Heart left ventricle (tissue), 16 donors: Measurements from ENCODE around the gene B3GLCT. TPM values are rescaled to one million over a fixed set of nuclear protein-coding genes. Genes with fewer than 3 reads are reported as not detected.

ENCODE experiments used
- ATAC-seq, 4 donors: fragments of 200-7000 bp; cut with Tn5 transposase; one replicate each; pipeline ENCODE4 v1.9.1; 2020 to 2022; ENCODE audit warnings: moderate library complexity in 4 of 4, mild to moderate bottlenecking in 3 of 4, moderate number of reproducible peaks in 1 of 4
- DNase-seq, 5 donors: peaks; one replicate each; pipeline ENCODE4 v3.0.0-alpha.2; 2020
- H3K27ac ChIP-seq, 12 donors: fragments of 200-600 bp; sonication (generic) in 4 of 12; one replicate each; pipeline versions ENCODE4 v1.5.0 to v1.8.0; 2016 to 2022; ENCODE audit warnings: mild to moderate bottlenecking in 2 of 12
- H3K27me3 ChIP-seq, 9 donors: fragments of 200-600 bp; sonication (generic) in 2 of 9; one replicate each; pipeline versions ENCODE4 v1.5.1 to v1.8.0; 2016 to 2022; ENCODE audit warnings: mild to moderate bottlenecking in 3 of 9
- H3K36me3 ChIP-seq, 9 donors: fragments of 200-600 bp; sonication (generic) in 2 of 9; one replicate each; pipeline versions ENCODE4 v1.5.0 to v1.8.0; 2018 to 2022; ENCODE audit warnings: mild to moderate bottlenecking in 2 of 9
- H3K4me1 ChIP-seq, 12 donors: fragments of 200-600 bp; sonication (generic) in 4 of 12; one replicate each; pipeline versions ENCODE4 v1.5.0 to v1.8.0; 2016 to 2022; ENCODE audit warnings: mild to moderate bottlenecking in 3 of 12
- H3K4me3 ChIP-seq, 12 donors: fragments of 200-600 bp; sonication (generic) in 4 of 12; one replicate each; pipeline versions ENCODE4 v1.5.0 to v1.8.0; 2017 to 2022; ENCODE audit warnings: mild to moderate bottlenecking in 9 of 12, moderate library complexity in 4 of 12
- H3K9me3 ChIP-seq, 12 donors: fragments of 200-600 bp; sonication (generic) in 4 of 12; one replicate each; pipeline versions ENCODE4 v1.5.0 to v1.8.0; 2016 to 2022; ENCODE audit warnings: mild to moderate bottlenecking in 1 of 12
- CTCF ChIP-seq, 12 donors: fragments of 200-600 bp; sonication (generic) in 4 of 12; IDR thresholded peaks; one replicate each; pipeline versions ENCODE4 v1.5.0 to v1.8.0; 2018 to 2022; ENCODE audit warnings: antibody characterized with exemption in 12 of 12, mild to moderate bottlenecking in 5 of 12
- POLR2A ChIP-seq, 2 donors: fragments of 450-650 bp; IDR thresholded peaks; one replicate each; pipeline ENCODE4 v1.6.1; 2017; ENCODE audit warnings: antibody characterized with exemption in 2 of 2, mild to moderate bottlenecking in 2 of 2, moderate library complexity in 2 of 2
- WGBS, 4 donors: extraction: QIAGEN DNeasy Blood & Tissue Kit in 2 of 4; methylation state at CpG; one replicate each; pipeline versions ENCODE4 v1.1.5 to v1.1.7; 2013 to 2018; 5-methylcytosine and 5-hydroxymethylcytosine counted together
- intact Hi-C, 10 donors: fragments of 100-400 bp; cut with DNase I; formaldehyde crosslinking; loops; one replicate each; pipeline versions ENCODE4 v1.11.1 to v1.14.2; 2022
- polyA plus RNA-seq, 2 donors: library from polyadenylated mRNA; stranded (reverse); fragments of 200-250 nt; gene quantifications; one replicate each; pipeline ENCODE4 v1.2.3, GENCODE V29; 2013
- total RNA-seq, 9 donors: library from RNA; depleted of rRNA in 2 of 9; stranded (reverse); fragments of >200 nt in 2 of 9; fragmentation: NEBNext Ultra II Directional in 3 of 9; extraction: Animal tissue kit (Norgen Biotek cat#: 25700) in 3 of 9; gene quantifications; one replicate each; pipeline versions ENCODE4 v1.1.0 to v1.2.4, GENCODE V29; 2016 to 2023
- donor health status: ischemic (EF 13 %, LVEDD 7.1; RV severe dilation, severe dysfunction).
- donor health status: healthy with polysubstance abuse.
- donor health status: DM: no; HTN: yes; CAD: no.
- donor health status: DM: no; HTN: no; CAD: no.
- donor health status: ischemic (EF 25% LVEDD 6.9; RV normal size, moderate dysfunction).
- donor health status: ischemic (EF 25% LVEDD 5.7; RV mildly dilated, moderate dysfunction).
- donor health status: healthy.
- donor health status: DM: yes; HTN: yes; CAD: no.
- donor health status: ischemic (EF 35%, LVEDD 5.7; RV mildly dilated, moderate dysfunction).
- donor health status: nonischemic (EF 11% LVEDD 7.7; RV severe dilation, severe dysfunction).
- donor health status: DM: yes; HTN: yes; CAD: no.
- donor health status: PGD.
- donor health status: ischemic (EF 29% LVEDD 5.4; RV normal size, mild dysfunction).
- donor health status: nonischemic (EF 23%, LVEDD 6.1; RV moderate dilation, normal function).

The B3GLCT gene
- total and polyA plus RNA-seq, 11 donors = 5.5 to 27.2 (median 20.3) TPM

GRCh38 chr13:31224174-31224669 is 24.4 kb downstream of the B3GLCT start:
- H3K27ac ChIP-seq = peak overlapping the region in 6 of 12 donors; percentile 9 to 74 (median 47)
- H3K27me3 ChIP-seq = no peaks in the 10 kb centered on the region
- H3K4me3 ChIP-seq = no peak overlapping the region
- WGBS, 4 donors = 78 to 88% (median 86%) methylated on average over 5 of the region's 5 CpGs
- intact Hi-C loops = no loop called here
- H3K9me3 ChIP-seq = no peaks in the 10 kb centered on the region
- TF ChIP-seq CTCF (IDR thresholded peaks at IDR 0.05) = no peak
- TF ChIP-seq POLR2A (IDR thresholded peaks at IDR 0.05) = no peak
- no peaks in the 10 kb centered on the region for H3K36me3 ChIP-seq
- DNase-seq (no peak), ATAC-seq (no peak)
- peaks cover 0 to 55% (median 10%) of the 10 kb centered on the region in 12 donors for H3K4me1 ChIP-seq

DNA sequence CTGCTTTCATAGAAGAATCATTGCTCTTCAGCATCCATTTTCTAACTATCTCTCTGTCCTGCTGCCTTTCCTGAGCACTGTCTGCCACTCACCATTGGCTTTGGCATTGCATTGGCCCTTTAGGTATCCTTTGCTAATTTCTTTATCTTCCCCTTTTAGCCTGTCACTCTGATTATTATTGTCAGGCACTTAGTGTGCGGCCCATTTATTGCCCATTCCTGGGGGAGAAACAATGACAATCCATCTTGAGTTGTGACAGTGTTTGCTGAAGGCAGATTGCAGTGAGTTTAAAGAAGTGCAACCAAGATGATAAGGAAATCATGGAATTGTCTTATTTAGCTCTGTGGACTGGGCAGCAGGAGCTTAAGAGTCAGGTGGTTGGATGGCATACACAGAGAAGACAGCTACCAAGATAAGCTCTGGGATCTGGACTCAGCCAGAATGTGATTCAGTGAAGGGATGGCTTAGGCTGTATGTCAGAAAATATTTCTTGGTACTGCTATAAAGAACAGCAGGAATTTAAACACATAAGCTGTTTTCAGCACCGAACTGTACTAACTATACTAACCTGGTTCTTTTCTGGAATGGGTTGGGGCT is 25.3 kb downstream of the B3GLCT start:
- Histone ChIP-seq H3K4me1 (peaks cover 0 to 51% (median 9%) of the 10 kb centered on the region in 12 donors), H3K27me3 (no peaks in the 10 kb centered on the region), H3K27ac (peak overlapping the region in 8 of 12 donors; percentile 3 to 72 (median 36)), H3K36me3 (peaks cover 0 to 4% (median 0%) of the 10 kb centered on the region in 9 donors), H3K9me3 (no peaks in the 10 kb centered on the region), H3K4me3 (no peak overlapping the region)
- TF ChIP-seq CTCF (IDR thresholded peaks at IDR 0.05) (no peak), POLR2A (IDR thresholded peaks at IDR 0.05) (no peak)
- no peak for DNase-seq
- peak in 2 of 4 donors; percentile 32 to 63 for ATAC-seq
- 44 to 75% (median 59%) methylated on average over 2 of the region's 2 CpGs for WGBS, 4 donors
- intact Hi-C loops = no loop called here

- no peak for TF ChIP-seq POLR2A (IDR thresholded peaks at IDR 0.05)
- no peak for TF ChIP-seq CTCF (IDR thresholded peaks at IDR 0.05)
- intact Hi-C loops = no loop called here
- 81 to 89% (median 83%) methylated on average over 9 of the region's 9 CpGs for WGBS, 4 donors
These were observed 26.4 kb downstream of the B3GLCT start for GRCh38 chr13:31225998-31226675.

DNA sequence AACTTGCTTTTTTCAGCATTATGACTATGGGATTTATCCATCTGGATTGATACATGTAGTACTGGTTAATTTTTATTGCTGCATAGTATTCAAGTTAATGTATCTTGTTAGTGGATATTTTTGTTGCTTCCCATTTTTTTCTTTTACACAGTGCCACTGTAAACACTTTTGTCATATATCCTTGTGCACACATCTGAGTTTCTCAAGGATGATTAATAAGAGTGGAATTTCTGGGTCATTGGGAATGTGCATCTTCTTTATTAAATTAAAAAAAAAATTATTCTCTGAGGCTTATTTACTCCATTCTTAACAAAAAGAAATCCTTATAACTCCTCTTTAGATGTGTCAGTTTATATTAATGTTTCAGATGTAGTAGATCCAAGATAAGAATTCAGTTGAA is 27.3 kb downstream of the B3GLCT start:
- Histone ChIP-seq H3K27me3 (no peaks in the 10 kb centered on the region), H3K27ac (no peak overlapping the region), H3K4me3 (no peak overlapping the region), H3K9me3 (no peaks in the 10 kb centered on the region), H3K36me3 (peaks cover 0 to 8% (median 0%) of the 10 kb centered on the region in 9 donors), H3K4me1 (peaks cover 0 to 33% (median 9%) of the 10 kb centered on the region in 12 donors)
- TF ChIP-seq CTCF (IDR thresholded peaks at IDR 0.05) (no peak), POLR2A (IDR thresholded peaks at IDR 0.05) (no peak)
- no peak for ATAC-seq
- intact Hi-C loops = no loop called here
- no peak for DNase-seq

More at GRCh38 chr13:31225998-31226675, 26.4 kb downstream of the B3GLCT start:
- H3K36me3 ChIP-seq = peaks cover 0 to 8% (median 0%) of the 10 kb centered on the region in 9 donors
- H3K27me3 ChIP-seq = no peaks in the 10 kb centered on the region
- peak overlapping the region in 7 of 12 donors; percentile 3 to 50 (median 36) for H3K27ac ChIP-seq
- no peak overlapping the region for H3K4me3 ChIP-seq
- no peaks in the 10 kb centered on the region for H3K9me3 ChIP-seq
- H3K4me1 ChIP-seq = peaks cover 0 to 42% (median 9%) of the 10 kb centered on the region in 12 donors
- no peak for ATAC-seq
- no peak for DNase-seq
